Kasumi-1 (cell line): Measurements from ENCODE around the gene ITM2C.

Experiments used
- DNase-seq, 2 experiments: peaks; one replicate each; lab custom pipeline; 2025; lab: John Stamatoyannopoulos, UW

ITM2C gene

DNA sequence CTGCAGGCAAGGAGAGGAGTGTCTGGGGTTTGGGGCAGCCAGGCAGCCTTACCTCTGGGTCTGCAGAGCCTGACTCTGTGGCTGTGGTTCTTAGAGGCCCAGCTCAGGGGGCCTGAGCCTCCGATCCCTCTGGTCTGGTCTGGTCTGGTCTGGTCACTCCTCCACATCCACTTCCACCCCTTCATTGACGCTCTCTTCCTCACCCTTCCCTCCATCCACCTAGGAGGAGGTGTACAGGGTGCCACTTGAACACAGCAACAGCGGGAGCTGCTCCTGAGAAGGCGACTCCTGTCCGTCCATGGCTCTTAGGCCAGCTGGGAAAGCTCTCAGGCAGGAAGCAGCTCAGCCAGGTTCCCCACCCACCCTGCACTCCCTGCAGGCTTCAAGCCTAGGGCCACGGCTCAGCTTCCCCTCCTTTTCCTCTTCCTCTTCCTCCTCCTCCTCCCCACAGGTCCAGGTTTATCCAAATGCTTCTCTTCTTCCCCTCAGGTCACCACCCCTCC, 43.4 kb downstream of the ITM2C start:
- DNase-seq = no peak

DNA sequence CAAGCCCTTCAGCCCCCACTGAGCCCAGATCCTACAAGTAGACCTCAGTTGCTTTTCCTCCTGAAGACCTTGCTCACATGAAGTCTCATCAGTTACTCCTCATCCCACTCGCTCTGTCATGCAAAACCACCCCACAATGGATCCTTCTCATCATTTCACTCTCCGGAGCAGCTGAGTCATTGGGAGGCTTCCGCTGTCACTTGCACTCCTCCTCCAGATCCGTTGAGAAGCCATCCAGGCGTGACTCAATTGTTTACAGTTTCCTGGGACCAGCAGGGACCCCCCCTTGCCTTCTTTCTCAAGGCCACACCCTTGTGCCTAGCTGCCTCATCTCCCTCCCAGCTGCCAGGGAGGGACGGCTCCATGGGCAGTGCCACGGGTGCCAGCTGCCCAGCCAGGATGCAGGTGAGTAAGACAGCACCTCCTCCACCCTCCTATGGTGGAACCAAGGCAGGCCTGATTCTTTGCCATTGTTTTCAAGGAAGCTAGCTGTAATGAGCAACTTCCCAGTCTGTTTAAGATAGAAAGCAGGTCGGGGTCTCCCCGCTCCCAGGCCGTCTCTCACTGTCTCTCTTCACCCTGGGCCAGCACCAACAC, 44.0 kb downstream of the ITM2C start:
- peak; percentile 66 to 68 for DNase-seq

DNA sequence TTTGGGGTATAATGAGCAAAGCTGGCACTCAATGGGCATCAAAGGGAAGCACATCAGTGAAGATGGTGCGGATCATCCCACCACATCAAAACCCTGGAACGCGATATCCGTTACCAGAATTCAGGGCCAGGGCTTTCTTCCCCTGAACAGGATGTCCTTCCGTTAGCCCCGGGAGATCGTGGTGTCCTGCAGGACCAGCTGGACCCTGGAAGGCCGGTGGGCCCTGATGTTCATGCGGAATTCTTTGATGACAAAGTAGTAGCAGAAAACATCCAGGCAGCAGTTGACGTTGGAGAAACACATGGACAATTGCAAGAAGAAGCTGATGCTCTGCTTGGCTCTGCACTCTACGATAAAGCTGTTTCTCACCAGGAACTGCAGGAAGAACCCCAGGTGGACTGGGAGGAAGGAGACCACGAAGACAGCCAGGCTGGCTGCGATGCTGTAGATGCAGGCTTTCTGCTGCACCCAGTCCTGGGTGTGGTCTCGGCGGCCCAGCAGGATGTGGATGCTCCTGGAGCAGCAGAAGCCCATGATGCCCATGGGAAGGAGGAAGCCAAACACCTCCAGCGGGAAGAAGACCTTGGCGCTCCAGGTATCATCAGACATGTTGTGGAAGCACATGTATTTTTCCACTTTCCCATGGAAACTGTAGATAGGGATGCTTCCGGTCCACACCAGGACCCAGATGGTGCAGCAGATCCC, 45.3 kb downstream of the ITM2C start:
- no peak for DNase-seq

DNA sequence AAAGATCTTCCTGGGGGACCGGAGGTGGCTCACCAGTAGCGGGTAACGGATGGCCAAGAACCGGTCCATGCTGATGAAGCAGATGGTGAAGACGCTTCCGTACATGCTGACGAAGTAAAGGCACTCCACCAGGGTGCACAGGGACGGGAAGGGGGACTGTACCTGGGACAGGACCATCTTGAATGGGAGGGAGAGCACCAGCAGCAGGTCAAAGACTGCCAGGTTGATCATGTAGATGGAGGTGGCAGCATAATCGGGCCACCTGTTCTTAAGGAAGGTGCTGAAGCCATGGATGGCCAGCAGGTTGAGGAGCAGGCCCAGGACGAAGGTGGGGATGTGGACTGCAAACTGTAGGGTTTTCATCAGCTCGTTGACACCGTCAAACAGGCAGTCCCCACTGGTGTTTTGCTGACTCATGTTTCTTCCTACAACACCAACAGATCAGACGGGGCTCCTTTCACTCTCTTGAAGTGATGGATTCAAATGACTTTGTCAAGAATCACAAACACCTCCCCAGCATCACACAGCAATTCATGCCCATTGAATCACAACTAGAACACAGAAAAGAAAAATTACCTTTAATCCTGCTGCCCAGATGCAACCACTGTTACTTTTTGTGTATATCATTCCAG, 45.9 kb downstream of the ITM2C start:
- no peak for DNase-seq

DNA sequence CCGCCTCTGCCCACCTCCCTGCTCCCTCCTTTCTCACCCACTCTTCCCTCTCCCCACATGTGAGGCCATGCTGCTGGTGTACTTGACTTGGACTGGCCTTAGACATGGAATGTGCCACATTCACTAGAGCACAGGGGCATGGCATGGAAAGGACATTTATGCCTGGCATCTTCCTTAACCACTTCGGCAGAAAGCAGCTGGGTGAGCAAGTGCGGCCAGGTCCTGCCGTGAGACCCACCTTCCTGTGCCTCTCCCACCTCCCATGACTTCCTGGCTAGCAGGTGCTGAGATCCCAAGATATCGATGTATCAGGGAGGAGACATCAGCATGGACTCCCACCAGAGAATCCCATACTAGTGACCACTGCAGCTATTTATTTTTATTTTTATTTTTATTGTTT, 47.3 kb downstream of the ITM2C start:
- DNase-seq = no peak

DNA sequence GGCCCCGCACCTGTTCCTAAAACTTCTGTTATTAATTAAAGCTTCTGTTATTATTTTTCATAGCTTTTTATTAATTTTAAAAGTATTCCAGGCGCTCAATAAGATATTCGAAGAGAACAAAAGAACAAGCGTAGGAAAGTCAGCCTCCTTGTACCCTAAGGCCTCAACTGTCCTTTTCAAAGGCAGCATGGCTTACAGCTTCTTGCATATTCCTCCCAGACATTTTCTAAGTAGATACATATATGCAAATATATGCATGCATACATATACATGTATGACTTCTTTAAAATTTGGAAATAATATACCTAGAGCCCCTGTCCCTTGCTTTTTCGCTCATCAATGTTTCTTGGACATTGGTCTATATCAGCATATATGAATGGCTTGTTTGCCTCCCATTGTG, 48.0 kb downstream of the ITM2C start:
- no peak for DNase-seq

DNA sequence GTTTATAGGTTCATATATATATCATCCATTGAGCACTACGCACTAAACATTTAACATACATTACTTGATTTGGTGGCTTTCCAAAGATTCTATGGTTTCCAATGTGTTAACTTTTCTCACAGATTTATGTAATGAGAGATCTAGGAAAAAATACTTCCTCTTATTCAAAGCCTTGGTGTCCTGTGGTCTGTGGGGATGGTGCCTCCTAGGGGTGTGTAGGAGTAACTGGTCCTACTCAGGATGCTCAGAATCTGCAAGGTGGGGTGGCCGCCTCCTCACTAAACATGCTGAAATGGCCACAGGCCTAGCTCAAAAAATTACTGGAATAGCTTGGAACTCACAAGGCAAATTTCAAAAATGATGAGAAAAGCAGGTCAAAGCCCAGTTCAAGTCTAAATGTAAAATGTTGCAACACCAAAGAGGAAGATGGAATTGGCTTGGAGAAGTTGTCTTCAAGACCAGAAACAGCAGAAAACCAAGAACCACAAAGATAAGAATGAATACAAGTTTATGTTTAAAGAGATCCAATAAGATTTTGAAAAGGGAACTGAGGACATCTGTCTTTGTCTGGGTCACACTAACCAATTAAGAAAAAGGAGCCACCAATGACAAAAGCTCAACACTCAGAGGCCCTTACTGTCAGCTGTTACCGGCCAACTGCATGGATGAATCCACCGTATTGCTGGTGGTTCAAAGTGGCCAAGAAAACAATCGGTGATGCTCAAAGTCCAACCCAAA, 48.8 kb downstream of the ITM2C start:
- peak; percentile 74 to 75 for DNase-seq

DNA sequence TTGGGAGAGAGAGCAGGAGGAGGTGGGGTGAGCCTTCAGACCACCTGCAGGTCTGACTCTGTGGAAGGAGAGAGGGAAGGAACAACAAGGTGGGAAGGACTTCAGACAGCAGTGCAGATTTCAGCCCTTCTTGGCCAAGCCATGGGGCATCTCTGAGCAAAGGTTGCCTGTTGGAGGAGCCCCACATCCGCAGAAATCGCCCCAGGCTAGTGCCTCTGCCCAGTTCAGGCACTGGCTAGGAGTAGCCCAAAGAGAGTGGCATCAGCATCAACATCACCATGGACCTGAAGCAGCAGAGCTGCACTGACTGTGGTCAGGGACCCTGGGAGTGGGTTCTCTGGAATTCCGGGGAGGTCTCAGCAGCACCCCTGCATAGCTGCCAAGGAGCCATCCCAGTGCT, 50.1 kb downstream of the ITM2C start:
- DNase-seq = no peak

DNA sequence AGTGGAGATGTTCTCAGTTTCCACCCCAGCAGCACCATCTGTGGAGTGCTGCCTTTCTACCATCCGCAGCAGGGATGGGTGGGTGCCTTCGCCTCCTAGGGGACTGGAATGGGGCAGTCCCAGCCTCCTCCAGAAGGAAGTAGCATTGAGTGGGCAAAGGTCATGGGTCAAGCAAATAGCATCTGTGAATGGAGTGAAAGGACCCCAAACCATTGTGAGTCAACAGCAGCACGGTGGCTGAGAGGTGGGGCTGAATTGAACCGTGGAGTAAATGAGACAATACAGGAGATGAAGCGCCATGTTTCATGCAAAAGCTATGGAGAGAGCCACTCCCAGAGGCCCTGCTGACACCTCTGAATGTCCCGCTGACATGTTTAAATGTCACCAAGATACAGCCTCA, 50.6 kb downstream of the ITM2C start:
- no peak for DNase-seq

DNA sequence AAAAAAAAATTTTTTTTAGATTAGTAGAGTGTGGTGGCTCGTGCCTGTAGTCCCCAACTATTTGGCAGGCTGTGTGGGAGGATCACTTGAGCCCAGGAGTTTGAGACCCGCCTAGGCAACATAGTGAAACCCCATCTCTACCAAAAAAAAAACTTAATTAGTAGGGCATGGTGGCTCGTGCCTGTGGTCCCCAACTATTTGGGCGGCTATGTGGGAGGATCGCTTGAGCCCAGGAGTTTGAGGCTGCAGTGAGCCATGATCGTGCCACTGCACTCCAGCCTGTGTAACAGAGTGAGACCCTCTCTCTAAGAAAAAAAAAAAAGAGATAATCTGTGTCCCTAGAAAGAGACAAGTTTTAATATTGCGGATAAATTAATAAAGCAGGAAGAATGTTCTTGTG, 51.5 kb downstream of the ITM2C start:
- DNase-seq = no peak

DNA sequence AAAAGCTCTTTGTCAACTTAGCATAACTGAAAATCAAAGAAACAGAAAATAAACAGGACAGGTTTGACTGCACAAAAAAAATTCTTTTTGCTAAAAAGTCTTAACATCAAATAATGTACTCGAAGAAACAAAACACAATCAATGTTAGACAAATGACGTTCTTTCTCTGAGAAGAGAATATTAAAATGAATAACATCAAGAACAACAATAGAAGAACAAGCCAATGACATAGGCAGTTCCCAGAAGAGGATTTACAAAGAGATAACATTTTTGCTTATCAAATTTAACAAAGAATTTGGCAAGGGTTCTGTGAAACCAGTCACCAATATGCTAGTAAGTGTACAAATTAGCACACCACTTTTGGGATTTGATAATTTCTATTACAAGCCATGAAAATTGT, 54.5 kb downstream of the ITM2C start:
- DNase-seq = no peak

DNA sequence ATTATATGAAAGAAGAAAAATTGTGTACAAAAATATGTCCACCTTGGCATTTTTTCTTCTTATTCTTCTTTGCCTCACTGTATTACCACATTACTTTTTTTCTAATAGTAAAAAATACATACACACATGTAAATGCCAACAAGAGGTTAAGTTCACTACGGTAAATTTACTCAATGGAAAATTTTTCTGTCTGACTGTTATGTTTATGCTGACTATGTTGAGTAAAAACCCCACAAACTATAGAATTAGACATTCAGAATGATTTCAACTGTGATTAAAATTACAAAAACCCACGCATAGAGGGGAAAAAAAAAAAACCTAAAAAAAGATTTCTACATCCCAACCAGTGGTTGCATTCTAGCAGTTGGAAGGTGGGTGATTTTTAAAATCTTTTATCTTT, 54.9 kb downstream of the ITM2C start:
- DNase-seq = no peak

DNA sequence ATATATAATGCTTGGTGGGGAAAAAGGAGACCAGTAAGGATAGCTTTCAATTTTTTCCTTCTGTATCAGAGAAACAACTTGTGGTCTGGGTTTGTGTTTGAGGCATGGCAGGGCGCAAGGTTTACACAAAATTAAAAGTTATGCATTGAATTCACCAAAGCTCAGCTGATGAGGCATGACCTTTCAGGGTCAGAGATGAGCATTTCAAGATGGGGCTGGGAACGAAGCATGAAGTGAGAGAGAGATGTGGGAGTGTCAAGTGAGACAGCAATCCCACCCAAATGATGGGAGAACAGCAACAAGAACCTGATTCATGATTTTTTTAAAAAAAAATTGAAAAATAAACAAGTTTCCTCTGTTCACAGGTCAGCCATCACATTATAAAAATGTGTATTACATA, 55.4 kb downstream of the ITM2C start:
- DNase-seq = no peak

DNA sequence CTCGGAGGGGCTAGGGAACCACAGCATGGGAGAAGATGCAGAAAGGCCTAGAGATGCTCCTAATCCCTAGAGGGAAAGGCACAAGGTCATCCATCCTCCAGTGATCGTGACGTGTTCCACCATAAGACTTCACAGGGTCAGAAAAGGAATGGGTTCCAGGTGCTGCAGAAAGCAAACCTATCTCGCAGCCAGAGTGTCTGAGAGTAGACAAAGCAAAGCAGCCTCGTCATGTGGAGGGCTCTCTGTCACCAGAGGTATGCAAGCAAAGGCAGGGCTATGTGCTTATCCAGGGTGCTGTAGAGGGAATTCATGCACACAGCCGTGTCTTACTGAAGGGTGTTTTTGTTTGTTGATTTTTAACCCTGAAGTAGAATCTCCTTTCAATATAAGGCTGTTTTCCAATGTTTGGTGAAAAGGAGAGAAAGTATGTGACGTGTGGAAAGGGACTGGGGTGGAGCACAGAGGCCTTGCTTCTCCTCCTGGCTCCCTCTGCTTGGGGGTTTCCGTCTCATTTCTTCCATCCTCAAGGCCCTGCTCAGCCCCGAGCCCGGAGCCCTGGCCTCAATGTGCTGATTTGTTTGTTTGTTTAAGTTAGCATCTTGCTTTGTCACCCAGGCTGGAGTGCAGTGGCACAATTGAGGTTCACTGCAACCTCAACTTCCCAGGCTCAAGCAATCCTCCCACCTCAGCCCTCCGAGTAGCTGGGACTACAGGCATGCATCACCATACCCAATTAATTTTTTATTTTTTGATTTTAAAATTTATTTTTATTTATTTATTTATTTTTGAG, 57.3 kb downstream of the ITM2C start:
- no peak for DNase-seq

DNA sequence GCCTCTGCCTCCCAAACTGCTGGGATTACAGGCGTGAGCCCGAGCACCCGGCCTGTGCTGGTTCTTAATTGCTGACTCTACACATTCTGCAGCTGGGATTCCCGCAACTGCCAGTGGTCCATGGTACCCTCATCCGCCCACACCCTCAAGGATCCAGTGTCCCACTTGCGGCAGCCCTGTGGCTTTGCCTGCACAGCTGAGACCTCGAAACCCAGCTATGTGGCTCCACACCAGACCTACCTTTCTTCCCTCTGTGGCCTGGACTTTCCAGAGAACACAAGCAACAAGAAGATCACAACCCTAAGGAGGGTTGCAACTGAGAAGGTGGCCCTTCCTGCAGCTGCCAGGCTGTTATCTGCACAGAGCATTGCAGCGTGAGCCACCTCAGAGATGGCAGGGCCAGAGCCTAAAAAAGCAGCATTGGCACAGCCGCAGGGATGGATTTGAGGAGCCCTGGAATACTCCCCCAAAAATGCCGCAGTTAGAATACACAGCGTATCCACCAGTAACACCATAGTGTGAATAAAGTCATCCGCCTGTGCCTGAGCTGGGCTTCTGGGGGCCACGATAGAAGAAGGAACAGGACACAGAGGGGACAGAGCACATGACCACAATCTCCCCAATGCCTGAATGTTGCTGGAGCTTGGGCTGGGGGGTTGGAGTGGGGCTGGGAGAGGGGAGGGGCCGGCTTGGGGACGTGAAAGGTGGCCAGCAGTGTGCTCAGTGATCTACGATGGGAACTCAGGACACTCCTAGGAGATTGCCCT, 58.4 kb downstream of the ITM2C start:
- no peak for DNase-seq

DNA sequence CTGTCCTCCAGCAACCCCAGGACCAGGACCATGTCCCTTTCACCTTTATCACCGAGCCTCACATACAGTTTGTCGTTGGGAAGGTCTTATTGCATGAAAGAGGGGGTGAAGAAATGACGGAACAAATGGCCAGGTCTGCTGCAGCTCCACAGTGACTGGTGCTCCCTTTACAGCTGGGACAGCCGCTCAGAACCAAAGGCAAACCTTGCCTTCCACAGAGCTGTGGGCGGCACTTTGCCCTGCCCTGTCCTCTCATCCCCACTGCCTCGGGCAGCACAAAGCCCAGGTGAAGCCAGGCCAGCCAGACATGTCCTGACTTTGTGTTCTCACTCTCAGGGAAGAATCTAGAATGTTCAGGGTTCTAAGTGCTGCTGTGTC, 59.3 kb downstream of the ITM2C start:
- DNase-seq = no peak

DNA sequence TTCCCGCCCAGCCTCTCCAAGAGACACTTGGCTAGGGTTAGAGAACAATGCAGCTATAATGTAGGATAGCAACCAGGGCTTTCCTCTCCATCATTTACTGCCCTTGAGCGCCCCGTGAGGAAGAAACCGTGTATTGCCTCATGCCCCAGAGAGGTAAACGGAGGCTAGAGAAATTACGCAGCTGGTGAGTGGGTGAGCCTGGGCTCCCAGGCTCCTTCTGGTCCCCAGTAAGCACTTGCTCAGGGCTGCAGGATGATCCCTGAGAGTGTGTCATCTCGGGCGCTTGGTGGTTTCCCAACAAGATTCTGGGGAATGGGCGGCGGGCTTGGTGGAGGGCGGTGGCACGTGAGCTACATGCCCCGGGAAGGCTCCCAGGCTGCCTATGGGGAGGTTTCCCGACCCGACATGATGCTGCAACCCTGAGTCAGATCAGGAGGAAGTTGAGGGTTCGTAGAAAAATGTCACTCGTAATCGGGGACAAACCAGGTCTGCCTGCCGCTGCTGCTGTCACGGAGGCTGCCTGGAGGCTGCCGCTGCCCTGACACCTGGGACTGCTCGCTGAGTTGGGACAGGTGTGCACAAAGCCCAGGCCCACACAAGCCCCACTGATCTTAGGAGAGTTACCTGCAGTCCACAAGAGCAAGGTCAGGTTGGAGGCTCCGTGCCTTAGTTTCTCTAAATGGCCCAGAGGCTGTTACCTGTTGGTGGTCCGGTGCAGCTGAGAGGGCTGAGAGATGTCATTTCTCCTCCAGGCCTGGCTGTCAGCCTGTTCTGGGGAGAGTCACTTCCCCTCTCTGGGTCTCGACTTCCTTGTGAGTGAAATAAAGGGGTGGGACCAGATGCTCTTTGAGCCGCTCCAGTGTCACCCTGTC, 60.0 kb downstream of the ITM2C start, which contains the start of gene GPR55:
Gene GPR55 (minus strand): TSS at position 773 of the 872 bp plus-strand sequence. CDS start 14,280 bp downstream, outside the sequence.
- DNase-seq = peak; percentile 33 to 45

DNA sequence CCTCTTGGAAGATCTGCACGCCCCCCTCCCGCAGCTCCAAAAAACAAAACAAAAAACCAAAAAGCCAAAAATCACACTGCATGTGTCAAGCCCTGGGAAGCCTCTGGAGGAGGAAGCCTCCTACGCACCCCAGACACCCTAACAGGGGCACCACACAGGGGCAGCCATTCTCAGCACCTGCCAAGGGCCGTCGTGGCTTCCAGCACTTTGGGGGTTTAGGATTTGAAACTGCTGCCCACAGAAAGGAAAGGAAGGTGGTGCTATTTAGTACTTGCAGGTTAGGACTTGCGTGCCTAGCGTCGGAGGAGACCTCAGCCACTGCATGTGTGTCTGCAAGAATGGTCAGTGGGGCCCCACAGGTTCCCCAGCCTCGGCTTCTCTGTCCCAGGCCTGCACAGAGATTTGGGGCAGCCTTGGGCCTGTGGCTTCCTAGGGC, 60.7 kb downstream of the ITM2C start:
- DNase-seq = no peak

DNA sequence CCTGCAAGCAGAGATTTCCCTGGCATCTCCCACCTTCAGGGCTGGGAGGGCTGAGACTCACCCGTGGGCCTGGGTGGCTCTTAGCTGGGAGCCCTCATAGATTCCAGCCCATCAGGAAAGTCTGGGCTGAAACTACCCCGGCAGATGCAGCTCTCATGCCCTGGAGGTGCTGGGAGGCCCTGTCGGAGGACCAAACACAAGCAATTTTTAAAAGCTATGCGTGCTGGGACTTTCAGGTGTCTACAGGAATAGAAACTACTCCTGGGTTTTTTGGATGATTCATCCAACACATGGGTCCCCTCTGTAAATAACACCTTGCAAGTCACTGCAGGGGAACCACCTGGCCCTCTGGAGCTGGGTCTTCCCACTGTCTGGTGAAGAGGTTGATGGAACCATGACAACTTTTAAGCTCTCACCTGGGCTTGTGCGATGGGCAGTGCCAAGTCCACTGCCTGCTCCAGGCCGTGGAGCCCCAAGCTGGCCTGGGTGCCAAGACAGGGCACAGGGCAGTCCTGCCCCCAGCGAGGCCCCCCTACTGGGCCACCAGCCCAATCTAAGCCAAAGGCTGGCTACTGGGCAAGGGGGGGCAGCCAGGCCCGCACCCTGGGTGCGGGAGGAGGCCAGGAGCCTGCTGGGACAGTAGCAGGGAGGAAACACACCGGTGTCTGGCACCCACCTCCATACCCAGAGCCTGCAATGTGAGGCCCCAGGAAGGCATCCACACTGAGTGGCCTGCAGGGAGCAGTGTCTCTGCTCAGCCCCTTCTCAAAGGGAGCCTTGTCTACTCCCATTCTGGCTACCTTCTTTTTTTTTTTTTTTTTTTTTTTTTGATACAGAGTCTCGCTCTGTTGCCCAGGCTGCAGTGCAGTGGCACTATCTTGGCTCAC, 61.4 kb downstream of the ITM2C start:
- DNase-seq = no peak
